Lung (tissue), 12 donors: Measurements from ENCODE around the gene RXFP1. TPM values are rescaled to one million over a fixed set of nuclear protein-coding genes. Genes with fewer than 3 reads are reported as not detected.

ENCODE experiments used
- ATAC-seq: fragments of 200-7000 bp; cut with Tn5 transposase; one replicate; pipeline ENCODE4 v1.9.1; 2020; ENCODE audit warnings: moderate number of reproducible peaks; ENCODE audit not compliant: insufficient read depth, low FRiP score
- DNase-seq, 3 donors: peaks; one replicate each; pipeline ENCODE4 v3.0.0-alpha.2; 2013 to 2017
- H3K27ac ChIP-seq, 2 donors: one replicate each; pipeline ENCODE4 v1.5.1; 2013; ENCODE audit warnings: mild to moderate bottlenecking in 2 of 2, moderate library complexity in 2 of 2, control low read depth in 1 of 2, inconsistent platforms in 1 of 2, low read depth in 1 of 2, low read length in 1 of 2
- H3K27me3 ChIP-seq, 3 donors: one replicate each; pipeline ENCODE4 v1.5.1; 2013; ENCODE audit warnings: low read length in 2 of 3; ENCODE audit not compliant: control insufficient read depth in 3 of 3, insufficient read depth in 3 of 3
- H3K36me3 ChIP-seq, 4 donors: one replicate each; pipeline ENCODE4 v1.5.1; 2013; ENCODE audit warnings: low read length in 4 of 4, mild to moderate bottlenecking in 1 of 4, moderate library complexity in 1 of 4; ENCODE audit not compliant: control insufficient read depth in 4 of 4, insufficient read depth in 4 of 4
- H3K4me1 ChIP-seq, 5 donors: one replicate each; pipeline ENCODE4 v1.5.1; 2013; ENCODE audit warnings: low read length in 5 of 5, mild to moderate bottlenecking in 2 of 5, moderate library complexity in 1 of 5; ENCODE audit not compliant: control insufficient read depth in 5 of 5, insufficient read depth in 5 of 5
- H3K4me3 ChIP-seq: one replicate; pipeline ENCODE4 v1.5.1; 2013; ENCODE audit warnings: mild to moderate bottlenecking, control low read depth, moderate library complexity
- H3K9ac ChIP-seq, 2 donors: one replicate each; pipeline ENCODE4 v1.5.1; 2013; ENCODE audit warnings: low read length in 2 of 2, control low read depth in 1 of 2; ENCODE audit not compliant: insufficient read depth in 1 of 2
- H3K9me3 ChIP-seq, 4 donors: one replicate each; pipeline ENCODE4 v1.5.1; 2013; ENCODE audit warnings: low read length in 3 of 4, mild to moderate bottlenecking in 1 of 4, moderate library complexity in 1 of 4; ENCODE audit not compliant: control insufficient read depth in 4 of 4, insufficient read depth in 3 of 4
- WGBS, 2 donors: extraction: QIAGEN DNeasy Blood & Tissue Kit; methylation state at CpG; one replicate each; pipeline ENCODE4 v1.1.7; 2013; 5-methylcytosine and 5-hydroxymethylcytosine counted together
- polyA plus RNA-seq, 2 donors: library from polyadenylated mRNA; stranded (reverse); fragments of 200-250 nt; gene quantifications; one replicate each; pipeline ENCODE4 v1.2.1, GENCODE V29; 2013
- total RNA-seq, 2 donors: library from RNA; depleted of rRNA in 1 of 2; stranded (reverse); fragments of >200 nt in 1 of 2; gene quantifications; one replicate each; pipeline ENCODE4 v1.2.1, GENCODE V29; 2014 to 2021
- TF ChIP-seq, protein P1 (sequence below): IDR thresholded peaks from 2 replicates; pipeline ENCODE4 v1.5.1; 2012; ENCODE audit warnings: mild to moderate bottlenecking; ENCODE audit errors: control extremely low read depth, extremely low read depth
- donor health status: control.
- donor health status: control.
- donor health status: Bipolar disorder and iron deficiency.
- donor health status: healthy.
- donor health status: DM: yes; HTN: yes; CAD: no.

RXFP1 gene
- total and polyA plus RNA-seq, 4 donors, result 1.5 to 10.7 (median 2.6) TPM

DNA sequence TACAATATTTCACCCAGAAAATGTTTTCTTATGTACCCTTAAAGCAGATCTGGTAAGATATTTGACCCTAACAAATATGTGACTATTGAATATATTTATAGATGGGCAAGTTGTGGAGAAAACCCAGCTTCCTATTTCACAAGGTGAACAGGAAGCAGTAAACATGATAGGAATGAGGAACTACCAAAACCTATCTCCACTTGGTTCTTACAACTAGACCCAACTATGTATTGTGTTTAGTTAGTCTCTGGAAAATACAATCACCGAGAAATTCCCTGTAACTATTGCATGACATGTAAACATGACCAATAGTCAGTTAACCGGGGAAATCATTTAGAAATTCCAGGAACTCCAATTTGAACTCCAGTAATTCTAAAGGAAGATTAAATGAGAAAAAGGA, 8.4 kb upstream of the RXFP1 start:
- H3K9me3 ChIP-seq, result peaks cover 0 to 2% (median 0%) of the 10 kb centered on the region in 4 donors
- H3K4me3 ChIP-seq, result no peak overlapping the region
- H3K27ac ChIP-seq, result no peak overlapping the region
- DNase-seq (no peak), ATAC-seq (no peak)
- H3K4me1 ChIP-seq, result no peaks in the 10 kb centered on the region
- H3K9ac ChIP-seq, result no peak overlapping the region
- TF ChIP-seq, protein P1, sequence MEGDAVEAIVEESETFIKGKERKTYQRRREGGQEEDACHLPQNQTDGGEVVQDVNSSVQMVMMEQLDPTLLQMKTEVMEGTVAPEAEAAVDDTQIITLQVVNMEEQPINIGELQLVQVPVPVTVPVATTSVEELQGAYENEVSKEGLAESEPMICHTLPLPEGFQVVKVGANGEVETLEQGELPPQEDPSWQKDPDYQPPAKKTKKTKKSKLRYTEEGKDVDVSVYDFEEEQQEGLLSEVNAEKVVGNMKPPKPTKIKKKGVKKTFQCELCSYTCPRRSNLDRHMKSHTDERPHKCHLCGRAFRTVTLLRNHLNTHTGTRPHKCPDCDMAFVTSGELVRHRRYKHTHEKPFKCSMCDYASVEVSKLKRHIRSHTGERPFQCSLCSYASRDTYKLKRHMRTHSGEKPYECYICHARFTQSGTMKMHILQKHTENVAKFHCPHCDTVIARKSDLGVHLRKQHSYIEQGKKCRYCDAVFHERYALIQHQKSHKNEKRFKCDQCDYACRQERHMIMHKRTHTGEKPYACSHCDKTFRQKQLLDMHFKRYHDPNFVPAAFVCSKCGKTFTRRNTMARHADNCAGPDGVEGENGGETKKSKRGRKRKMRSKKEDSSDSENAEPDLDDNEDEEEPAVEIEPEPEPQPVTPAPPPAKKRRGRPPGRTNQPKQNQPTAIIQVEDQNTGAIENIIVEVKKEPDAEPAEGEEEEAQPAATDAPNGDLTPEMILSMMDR, result no peak
- whole genome bisulfite sequencing, 2 donors, result 18 to 40% methylated on average over 2 of the region's 2 CpGs
- H3K27me3 ChIP-seq, result no peaks in the 10 kb centered on the region
- no peaks in the 10 kb centered on the region for H3K36me3 ChIP-seq

DNA sequence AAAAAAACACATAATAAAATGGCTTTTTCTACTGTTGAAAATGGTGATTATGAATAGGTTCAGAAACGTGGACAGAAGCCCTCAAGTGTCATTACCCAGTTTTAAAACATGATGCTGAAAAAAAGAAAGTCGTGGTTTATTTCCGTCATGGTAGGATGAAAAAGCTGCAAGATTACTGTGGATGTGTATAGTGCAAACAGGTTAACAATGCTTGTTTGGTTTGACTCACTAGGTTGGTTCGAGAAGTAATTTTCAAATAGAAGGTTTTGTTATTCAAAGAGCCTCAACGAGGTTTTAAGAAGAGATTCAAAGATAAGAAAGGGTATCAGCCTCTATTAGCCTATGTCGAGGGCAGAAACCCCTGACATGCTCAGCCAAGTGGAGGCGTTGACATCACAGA, 2.5 kb upstream of the RXFP1 start:
- Histone ChIP-seq H3K4me3 (no peak overlapping the region), H3K27me3 (no peaks in the 10 kb centered on the region), H3K9ac (no peak overlapping the region), H3K9me3 (no peaks in the 10 kb centered on the region), H3K36me3 (no peaks in the 10 kb centered on the region), H3K4me1 (no peaks in the 10 kb centered on the region), H3K27ac (no peak overlapping the region)
- ATAC-seq (no peak), DNase-seq (no peak)
- 55 to 78% methylated on average over 7 of the region's 7 CpGs for WGBS, 2 donors
- TF ChIP-seq, protein P1, result no peak

- TF ChIP-seq, protein P1, result no peak
- Histone ChIP-seq H3K27me3 (no peaks in the 10 kb centered on the region), H3K4me1 (peaks cover 0 to 1% (median 0%) of the 10 kb centered on the region in 5 donors), H3K9ac (no peak overlapping the region), H3K9me3 (no peaks in the 10 kb centered on the region), H3K4me3 (no peak overlapping the region), H3K36me3 (no peaks in the 10 kb centered on the region), H3K27ac (no peak overlapping the region)
- DNase-seq (no peak), ATAC-seq (no peak)
- WGBS, 2 donors, result 64 to 72% methylated on average over 7 of the region's 7 CpGs
Measured at GRCh38 chr4:158523990-158524535, 2.4 kb downstream of the RXFP1 start.

GRCh38 chr4:158527516-158527915, 5.8 kb downstream of the RXFP1 start:
- Histone ChIP-seq H3K36me3 (no peaks in the 10 kb centered on the region), H3K27me3 (no peaks in the 10 kb centered on the region), H3K27ac (no peak overlapping the region), H3K4me1 (peaks cover 0 to 5% (median 0%) of the 10 kb centered on the region in 5 donors), H3K9me3 (no peaks in the 10 kb centered on the region), H3K4me3 (no peak overlapping the region), H3K9ac (no peak overlapping the region)
- TF ChIP-seq, protein P1, result no peak
- DNase-seq (no peak), ATAC-seq (no peak)
- WGBS, 2 donors, result 92 to 100% methylated on average over 1 of the region's 1 CpG
